RPMI7951 (cell line): Measurements from ENCODE around the gene ENDOV. TPM values are rescaled to one million over a fixed set of nuclear protein-coding genes. Genes with fewer than 3 reads are reported as not detected.

Source experiments
- DNase-seq: peaks from one replicate; pipeline ENCODE4 v3.0.0-alpha.2; 2012; ENCODE audit warnings: low read depth
- total RNA-seq: library from RNA; depleted of rRNA; stranded (reverse); fragments of >200 nt; shearing (Covaris generic); gene quantifications from 2 replicates; pipeline ENCODE4 v1.2.3, GENCODE V29; 2014

The ENDOV gene
- total RNA-seq, 1 experiment from 2014 or later, result 10.5 TPM

DNA sequence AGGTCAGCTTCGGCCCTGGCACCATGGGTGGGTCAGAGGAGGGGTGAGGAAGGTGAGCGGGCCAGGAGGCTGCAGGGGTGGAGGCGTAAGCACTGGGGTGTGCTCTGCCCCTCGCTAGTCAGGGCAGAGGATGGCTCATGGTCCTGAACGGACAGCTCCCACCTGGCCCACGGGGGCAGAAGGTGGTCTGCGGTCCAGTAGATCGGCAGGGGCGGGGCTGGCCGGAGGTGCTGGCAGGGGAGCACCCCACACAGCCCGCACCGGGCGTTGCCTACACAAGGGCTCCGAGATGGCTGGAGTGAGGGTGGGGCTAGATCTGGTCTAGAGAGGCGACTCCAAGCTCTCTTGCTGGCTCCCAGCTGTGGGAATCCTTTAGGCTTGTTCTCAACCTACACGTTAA, 53.3 kb downstream of the ENDOV start:
- no peak for DNase-seq

DNA sequence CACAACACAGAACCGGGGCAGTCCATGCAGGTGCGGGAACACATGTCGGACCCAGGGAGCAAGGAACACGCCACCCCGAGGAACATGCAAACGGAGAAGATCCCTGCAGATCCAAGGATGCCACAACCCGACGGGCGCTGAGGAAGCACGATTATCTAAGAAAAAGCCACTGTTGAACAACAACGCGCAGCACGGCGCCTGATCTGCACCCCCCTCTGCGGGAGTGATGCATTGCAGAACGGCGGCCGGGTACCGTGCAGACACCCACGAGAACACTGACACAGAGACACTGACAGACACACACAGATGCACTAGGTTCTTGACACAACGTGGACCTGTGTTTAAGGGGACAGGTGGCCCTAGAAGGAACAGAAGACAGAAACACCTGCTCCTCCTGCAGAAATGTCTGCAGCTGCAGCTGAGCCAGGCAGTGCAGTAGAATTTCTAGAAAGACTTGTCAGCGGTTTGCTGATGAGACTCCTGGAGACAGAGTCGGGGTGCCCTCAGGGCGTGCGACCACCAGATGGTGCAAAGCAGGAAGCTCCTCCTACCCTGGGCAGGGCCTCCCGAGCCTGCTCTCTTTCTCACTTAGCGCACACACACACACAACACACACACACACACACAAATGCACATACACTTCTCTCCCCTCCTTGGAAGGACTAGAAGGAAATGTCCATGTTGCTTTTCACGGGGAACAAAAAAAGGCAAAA, 54.0 kb downstream of the ENDOV start:
- no peak for DNase-seq

DNA sequence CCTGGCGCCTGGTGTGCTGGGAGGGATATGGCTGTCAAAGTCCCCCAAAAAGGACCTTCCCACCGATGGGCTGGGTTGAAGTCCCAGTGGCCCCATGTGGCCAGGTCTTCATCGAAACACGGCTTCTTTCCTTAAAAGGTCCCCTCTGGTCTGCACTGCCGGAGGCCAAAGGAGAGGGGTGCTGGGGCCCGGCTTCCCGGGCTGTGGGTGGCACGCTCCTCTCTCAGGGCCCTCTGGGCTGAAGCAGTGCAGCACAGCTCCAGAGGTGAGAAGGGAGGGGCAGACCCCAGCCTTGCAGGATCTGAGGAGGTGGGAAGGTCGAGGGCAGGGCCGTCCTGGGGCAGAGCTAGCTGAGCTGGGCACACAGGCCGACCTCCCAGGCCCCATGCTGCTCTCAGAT, 54.7 kb downstream of the ENDOV start:
- DNase-seq, result no peak

DNA sequence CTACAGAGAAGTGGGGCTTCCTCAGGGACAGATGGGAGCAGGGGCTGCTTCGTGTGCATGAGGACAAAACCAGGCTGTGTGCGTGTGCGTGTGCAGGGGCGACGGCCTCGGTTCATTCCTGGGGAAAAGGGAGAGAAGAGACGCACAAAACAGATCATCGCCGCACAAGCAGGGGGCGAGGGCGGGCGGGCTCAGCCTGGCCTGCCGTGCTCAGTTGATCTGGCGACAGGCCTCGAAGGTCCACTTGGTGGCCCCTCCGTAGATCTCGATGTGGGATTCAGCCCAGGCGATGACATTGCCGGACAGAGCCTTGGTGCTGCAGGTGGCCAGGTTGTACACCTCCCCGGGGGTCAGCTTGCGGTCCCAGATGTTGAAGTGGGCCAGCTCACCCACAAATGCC, 55.6 kb downstream of the ENDOV start:
- no peak for DNase-seq

DNA sequence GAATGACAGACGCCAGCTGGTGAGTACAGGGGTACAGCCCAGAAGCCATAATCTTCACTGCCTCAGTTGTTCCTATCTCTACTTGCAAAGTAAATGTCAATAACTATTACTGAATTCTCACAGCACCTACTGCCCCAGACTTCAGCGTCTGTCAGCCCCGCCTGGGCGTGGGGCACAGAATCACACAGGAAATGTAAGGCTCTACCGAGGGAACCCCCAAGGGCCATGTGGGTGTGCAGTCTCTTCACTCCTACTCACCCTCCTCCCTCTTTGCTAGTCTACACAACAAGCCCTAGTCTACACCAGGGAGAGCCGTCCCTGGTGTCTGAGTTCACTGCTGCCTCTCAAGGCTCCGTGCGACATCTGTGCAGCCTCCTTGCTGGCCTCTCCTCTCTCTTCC, 57.0 kb downstream of the ENDOV start:
- DNase-seq, result no peak

DNA sequence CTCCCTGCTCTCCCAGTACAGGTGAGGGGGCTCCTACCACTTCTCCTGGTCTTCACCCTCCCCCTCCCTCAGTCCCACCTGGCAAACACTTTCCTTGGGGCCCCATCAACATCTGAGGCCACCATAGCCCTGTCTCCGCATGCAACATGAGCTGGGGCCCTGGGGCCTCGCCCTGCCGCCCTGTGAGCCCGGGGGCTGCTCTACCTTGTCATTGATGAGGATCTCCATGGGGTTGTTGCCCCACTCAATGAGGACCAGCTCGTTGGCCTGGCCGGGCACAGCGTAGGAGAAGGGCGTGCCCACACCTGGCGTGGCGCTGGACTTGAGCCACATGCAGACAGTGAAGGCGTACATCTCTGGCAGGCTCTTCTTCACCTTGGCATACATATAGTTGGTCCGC, 58.0 kb downstream of the ENDOV start:
- no peak for DNase-seq

DNA sequence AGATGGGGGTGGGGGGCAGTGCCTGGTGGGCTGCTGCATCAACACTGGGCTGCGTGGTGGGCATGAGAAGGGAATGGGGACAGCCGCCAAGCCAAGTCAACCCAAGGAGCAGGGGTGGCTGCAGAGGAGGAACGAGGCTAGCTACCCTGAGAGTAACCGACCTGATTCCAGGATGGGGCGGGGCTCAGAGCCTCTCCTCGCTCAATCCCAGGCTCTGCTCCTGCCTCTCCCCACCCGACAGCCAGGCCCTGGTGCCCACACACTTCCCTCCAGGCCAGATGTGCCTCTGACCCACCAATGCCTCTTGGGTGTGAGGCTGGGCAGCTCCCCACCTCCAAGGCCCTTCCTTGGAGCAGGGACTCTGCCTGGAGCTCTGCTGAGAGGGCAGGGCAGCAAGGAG, 58.7 kb downstream of the ENDOV start:
- DNase-seq, result no peak

DNA sequence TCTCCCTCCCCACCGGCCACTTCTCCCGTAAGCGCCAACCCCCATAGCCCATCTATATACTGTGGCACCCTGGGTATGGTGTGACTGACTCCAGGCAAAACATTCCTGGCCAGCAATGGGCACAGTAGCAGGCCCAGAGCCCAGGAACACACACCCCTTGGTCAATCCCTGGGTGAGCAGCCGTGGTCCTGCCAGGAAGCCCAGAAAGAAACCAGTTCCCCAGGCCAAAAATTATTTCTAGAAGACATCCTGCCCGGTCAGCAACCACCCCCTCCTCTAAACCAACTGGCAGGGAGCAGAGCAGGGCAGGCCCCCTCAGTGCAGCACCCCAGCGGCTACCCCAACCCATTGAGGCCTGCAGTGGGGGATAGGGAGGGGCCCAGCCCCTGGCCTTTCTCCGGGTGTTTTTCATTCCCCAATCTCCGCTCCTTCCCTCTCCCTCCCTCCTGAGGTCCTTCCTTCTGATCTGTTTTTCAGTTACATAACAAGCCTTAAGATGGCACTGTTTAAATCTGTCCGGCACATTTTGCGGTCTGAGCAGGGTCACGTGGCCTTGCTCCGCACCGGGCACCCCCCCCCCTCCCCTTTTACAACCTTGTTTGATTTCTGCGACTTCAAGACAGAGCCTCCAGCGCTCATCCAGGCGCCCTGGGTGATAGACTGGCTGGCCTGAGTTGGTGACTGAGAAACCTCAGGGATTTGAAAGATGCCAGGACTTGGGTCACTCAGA, 59.4 kb downstream of the ENDOV start:
- peak; percentile 46 for DNase-seq

DNA sequence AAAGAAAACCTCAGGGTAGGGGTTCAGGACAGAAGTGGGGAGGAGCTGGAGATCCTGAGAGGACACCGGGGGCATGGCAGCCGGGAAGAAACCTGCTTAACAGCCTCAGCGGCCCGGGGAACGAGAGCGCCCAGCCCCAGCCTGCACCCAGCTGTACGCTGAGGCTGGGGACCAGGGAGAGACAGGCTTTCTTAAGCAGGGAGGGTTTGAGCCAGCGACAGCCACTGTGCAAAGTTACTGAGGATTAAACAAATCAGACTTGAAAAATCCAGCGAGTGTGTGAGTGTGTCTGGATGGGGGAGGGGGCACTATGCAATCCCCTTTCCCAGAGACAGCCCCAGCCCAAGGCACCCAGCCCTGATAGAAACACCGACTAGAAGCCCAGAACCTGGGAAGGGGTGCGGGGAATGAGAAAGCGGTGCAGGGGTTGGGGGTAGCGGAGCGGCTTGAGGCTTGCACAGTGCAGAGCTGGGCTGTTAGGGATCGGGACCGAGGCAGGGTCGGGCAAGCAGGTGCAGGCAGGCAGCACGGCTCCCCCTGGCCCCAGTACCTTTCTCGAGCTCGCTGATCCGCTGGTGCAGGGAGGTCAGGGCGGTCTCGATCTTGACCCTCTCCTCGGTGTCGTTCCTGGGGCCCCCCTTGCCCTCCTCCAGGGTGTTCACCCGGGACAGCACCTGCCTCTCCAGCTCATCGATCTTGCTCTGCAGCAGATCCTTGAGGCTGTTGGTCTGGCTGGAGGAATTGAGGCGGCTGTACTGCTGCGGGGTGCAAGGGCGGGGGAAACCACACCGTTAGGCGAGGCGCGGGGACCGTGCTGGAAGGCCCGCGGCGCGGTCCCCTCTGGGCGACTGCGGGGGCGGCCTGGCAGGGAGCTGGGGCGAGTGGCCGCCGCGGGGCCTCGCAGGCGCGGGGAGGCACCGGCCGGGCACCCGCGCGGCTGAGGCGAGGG, 60.3 kb downstream of the ENDOV start:
- no peak for DNase-seq

DNA sequence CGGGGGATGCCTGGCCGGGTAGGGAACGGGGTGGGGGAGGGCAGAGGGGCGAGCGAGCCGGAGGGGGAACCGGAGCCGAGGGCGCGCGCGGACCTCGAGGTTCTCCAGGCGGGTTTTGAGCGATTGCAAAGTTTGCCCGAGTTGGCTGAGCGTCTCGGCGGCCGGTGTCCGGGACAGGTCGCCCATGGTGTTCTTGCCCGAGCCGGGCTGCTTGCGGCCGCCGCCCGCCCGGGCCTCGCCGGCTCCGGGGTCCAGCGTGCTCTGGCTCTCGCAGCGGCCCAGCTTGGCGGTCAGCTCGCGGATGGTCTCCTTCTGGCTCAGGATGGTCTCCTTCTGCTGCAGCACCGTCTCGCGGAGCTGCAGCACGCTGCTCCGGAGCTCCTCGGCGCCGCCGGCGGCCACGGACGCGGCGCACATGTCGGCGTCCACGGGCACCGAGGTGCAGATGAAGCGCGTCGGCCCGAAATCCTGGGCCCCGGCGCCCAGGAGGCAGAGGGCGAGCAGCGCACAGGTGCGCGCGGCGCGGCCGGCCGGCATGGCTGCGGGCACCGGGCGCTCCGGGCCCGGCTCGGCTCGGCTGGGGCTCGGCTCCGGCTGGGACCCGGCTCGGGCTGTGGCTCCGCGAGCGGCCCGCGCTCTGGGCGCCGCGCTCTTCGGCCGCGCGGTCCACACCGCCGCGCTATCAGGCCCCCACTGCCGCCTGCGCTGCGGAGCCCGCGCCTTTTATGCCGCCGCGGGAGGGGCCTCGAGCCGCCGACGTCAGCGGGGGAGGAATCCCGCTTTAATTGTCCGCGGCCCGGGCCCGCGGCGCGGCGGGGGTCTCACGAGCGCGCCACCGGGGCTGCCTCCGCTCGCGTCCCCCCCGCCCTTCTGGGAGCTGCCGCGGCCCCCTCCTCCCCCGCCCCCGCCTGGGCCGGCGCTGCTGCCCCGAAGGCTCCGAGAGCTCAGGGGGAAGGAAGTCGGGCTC, 61.2 kb downstream of the ENDOV start, which contains the start of gene NPTX1:
Gene NPTX1, minus strand, starts transcription at position 698 of the 967 bp plus-strand sequence. Its CDS starts 161 bp downstream, at position 537.
- no peak for DNase-seq

DNA sequence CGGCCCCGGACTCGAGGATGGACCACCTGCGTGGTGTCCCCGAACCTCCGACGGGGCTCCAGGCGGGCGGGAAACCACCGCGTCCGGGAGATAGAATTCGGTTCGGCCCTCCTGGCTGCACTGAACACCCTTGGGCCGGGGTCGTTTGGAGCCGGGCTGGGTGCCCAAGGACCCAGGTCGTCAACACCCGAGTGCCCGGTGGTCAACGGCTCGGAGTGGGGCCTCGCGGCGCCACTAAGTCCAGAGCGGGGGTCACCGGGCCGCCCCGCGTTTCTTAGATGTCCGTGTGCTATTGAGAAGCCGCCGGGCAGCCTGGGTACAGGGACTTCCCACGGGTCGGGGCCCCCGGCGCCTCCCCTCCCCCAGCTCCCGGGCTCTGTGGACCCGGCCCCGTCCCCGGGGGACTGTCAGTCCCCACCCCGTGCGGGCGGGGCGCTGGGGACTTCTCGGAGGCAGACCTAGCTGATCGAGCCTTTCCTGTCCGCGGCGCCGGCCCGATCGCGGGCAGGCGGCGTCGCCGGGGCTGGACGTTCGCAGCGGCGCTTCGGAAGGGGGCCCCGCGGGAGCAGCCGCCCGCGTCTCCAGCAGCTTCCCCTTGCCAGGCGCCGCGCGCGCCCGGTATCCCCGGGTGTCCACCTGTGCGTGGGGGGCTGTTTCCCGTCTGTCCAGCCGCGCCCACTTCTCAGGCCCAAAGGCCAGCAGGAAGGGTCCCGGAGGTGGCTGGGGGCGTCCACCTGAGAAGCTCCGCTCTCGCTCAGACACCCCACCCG, 62.1 kb downstream of the ENDOV start:
- no peak for DNase-seq

DNA sequence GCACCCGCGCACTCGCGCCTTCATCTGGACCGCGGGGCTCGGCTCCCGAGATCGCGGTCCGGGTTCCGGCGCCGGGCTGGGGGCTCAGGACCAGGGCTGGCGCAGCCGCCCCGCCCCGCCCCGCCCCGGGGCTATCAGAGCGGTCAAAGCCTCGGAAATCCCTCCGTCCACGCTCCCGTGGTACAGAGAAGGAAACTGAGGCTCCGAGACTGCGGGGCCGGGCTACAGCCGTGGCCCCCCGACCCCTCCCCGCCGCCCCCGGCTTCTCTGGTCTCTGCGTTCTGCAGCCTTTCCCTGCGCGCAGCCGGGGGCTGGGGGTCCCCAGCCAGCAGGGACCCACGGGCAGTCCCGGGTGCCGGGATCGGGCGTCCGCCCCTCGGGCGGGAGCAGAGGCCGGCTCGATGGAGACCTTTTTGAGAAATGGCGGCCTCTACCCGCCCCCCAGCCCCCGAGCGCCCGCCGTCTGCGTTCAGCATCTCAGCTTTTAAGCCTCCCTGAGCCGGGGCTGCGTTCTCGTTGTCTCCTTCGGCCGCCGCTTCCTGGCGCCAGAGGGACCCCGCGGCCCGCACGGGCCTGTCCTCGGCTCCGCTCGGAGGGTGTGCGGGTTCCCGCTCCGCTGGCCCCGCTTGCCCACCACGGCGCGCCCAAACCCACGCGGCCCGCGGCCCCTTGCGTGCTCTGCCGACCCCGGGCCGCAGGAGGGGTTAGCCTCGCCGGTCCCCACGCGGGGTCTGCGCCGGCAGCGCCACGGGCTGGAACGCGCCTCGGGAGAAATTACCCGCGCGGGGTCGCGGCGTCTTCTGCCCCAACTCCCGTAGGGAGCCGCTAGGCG, 62.9 kb downstream of the ENDOV start:
- DNase-seq, result peak; percentile 42

DNA sequence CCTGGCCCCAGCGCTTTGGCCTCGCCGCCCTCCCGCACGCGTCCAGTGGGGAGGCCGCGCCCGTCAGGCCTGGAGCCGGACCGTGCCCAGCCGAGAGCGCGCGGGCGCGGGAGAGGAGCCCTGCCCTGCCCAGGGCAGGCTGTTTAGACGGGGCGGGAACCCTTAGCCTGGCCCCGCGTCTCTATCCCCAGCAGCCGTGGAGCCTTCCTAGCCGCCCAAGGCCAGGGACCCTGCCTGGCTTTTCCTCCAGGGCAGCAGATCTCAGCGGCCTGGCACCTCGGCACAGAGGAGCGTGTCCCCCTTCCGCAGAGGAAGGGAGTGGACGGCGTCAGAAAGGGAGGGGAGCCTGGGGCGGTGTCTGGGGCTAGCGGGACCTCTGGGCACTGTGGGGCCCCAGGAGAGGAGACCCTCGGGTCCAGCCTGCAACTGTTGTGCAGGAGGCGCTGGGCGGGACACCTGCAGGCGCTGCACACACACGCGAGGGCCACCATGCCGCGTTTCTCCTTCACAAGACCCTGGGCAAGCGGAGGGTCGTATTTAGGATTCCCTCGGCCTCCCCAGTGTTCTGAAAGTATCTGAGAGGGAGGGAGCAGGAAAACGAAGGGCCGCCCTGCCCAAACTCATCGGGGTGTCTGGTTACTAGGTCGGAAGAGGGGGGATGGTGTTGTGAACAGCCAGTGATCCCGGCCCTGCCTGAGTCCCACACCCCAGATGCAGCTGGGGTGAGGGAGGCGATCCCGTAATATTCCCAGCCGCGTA, 63.7 kb downstream of the ENDOV start:
- no peak for DNase-seq

DNA sequence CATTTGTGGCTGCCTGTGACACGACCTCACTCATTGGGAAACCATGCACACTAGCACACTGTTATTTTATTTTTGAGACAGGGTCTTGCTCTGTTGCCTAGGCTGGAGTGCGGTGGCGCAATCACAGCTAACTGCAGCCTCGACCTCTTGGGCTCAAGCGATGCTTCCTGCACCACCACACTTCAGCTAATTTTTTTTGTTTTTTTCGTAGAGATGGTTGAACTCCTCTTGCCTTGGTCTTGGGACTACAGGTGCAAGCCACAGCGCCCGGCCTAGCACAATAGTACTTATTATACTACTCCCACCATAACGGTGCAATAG, 64.2 kb downstream of the ENDOV start:
- no peak for DNase-seq

DNA sequence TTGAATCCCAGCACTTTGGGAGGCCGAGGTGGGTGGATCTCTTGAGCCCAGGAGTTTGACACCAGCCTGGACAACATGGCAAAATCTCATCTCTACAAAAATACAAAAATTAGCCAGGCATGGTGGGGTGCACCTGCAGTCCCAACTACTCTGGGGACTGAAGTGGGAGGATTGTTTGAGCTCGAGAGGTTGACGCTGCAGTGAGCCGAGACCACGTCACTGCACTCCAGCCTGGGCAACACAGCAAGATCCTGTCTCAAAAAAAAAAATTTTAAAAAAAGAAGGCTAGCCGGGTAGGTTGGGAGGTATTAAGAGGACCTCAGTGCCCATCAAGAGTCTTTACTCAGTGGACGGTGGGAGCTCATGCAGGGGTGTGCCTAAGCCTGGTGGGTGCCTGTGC, 65.3 kb downstream of the ENDOV start:
- DNase-seq, result no peak

DNA sequence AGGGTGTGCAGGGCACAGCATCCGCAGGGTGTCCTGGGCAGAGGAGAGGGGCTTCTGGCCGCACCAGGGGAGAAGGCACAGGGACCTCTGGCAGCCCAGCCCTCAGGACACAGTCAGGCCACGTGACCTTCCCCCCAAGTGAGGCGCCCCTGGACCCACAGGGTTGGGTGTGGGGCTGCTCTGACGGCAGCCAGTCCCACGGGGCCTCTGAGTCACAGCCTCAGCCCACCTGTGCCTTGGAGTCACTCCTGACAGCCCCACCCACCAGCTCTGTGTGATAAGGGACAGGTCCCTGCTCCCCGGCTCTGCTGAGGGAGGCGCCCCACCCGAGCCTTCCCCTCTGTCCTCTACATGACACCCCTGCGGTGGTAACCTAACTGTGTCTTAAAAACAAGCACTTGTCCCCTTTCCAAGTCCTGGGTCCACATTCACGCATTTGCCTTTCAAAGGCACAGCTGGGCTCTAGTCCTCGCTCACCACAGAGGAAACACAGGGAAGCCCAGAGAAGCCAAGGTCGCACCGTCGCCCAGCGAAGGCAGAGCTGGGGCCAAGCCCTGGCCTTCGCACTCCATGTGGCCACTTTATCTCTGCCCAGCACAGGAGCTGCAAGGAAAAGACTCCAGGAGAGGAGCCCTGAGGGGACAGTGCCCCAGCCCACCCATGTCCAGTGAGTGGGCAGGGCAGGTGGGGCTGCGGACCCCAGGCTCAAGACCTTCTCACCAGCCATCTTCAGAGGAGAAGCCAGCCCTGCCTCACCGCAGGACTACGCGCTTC, 66.5 kb downstream of the ENDOV start:
- DNase-seq, result no peak

DNA sequence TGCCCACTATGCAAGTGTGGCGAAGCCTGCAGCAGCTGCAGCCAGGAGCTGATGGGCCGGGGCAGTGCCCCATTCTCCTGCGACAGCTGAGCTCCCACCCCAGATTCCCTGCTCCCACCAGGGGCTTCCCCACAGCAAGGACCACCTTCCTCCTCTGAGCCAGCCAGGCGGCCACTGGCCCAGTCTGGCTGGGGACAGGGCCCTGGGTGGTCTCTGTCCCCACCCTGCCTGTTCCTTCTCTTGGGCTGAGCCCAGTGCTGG, 67.0 kb downstream of the ENDOV start:
- no peak for DNase-seq

DNA sequence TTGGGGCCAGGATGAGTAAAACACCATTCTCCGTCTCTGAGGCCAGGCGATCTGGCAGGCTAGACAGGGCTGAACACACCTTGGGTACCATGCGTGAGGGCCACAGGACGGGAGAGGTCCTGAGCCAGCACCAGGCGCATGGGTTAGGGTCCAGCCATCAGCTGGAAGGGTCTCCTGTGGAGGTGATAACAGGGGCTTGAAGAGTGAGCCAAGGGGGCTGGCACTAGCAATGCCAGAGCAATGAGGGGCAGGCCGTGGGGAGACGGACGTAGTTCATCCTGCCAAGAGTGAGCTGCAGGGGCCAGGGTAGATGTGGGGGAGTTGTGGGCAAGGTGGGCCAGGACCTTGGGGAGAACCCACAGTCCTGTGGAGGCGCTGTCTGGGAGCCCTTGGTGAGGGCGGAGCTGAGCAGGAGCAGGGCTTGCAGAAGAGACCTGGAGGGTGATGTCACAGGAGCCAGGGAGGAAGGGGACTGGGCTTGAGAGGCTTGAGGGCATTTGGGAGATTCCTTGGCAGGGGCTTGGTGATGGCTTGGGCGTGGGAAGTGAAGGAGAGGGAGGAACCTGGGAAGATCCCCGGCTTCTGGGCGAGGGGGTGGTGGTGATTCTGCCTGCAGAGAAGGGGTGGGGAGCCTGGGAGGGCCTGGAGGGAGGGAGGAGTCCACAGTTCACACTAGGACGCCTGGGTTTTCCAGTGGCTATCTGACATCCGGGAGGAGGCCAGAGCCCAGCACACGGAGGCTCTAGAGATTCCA, 67.8 kb downstream of the ENDOV start:
- DNase-seq, result no peak
